Trophoblast cell (in vitro differentiated cells and primary cell): ENCODE data around the gene GAN.
A peak's percentile ranks its signal among the peaks of the same experiment; 100 is the strongest.

ENCODE experiments used
- DNase-seq, 2 donors: peaks; one replicate each; pipeline ENCODE4 v3.0.0-alpha.2; 2016
- H2AFZ ChIP-seq: 2 replicates; pipeline ENCODE4 v1.6.1; 2013; ENCODE audit warnings: low read length, moderate library complexity, mild to moderate bottlenecking; ENCODE audit not compliant: insufficient read depth, poor library complexity
- H2AK5ac ChIP-seq: 2 replicates; pipeline ENCODE4 v1.6.1; 2013; ENCODE audit warnings: mild to moderate bottlenecking, low read length
- H2BK120ac ChIP-seq: 2 replicates; pipeline ENCODE4 v1.6.1; 2013; ENCODE audit warnings: low read length, mild to moderate bottlenecking, moderate library complexity; ENCODE audit not compliant: insufficient read depth, poor library complexity
- H2BK12ac ChIP-seq: 2 replicates; pipeline ENCODE4 v1.6.1; 2013; ENCODE audit warnings: mild to moderate bottlenecking, low read length, moderate library complexity
- H2BK5ac ChIP-seq: 2 replicates; pipeline ENCODE4 v1.6.1; 2013; ENCODE audit warnings: low read length, low read depth, moderate library complexity, mild to moderate bottlenecking; ENCODE audit not compliant: poor library complexity
- H3K14ac ChIP-seq: 2 replicates; pipeline ENCODE4 v1.6.1; 2013; ENCODE audit warnings: mild to moderate bottlenecking, low read length
- H3K18ac ChIP-seq: 2 replicates; pipeline ENCODE4 v1.6.1; 2013; ENCODE audit warnings: mild to moderate bottlenecking, low read length
- H3K23ac ChIP-seq: 2 replicates; pipeline ENCODE4 v1.6.1; 2013; ENCODE audit warnings: low read length
- H3K27ac ChIP-seq: 2 replicates; pipeline ENCODE4 v1.5.1; 2013; ENCODE audit warnings: low read depth, mild to moderate bottlenecking, inconsistent platforms, low read length, moderate library complexity
- H3K27me3 ChIP-seq: 2 replicates; pipeline ENCODE4 v1.6.1; 2013; ENCODE audit warnings: inconsistent platforms, mild to moderate bottlenecking, low read length, moderate library complexity; ENCODE audit not compliant: insufficient read depth
- H3K36me3 ChIP-seq, 2 experiments: 1 replicate in 1 of 2; 2 replicates in 1 of 2; pipeline ENCODE4 v1.6.1; 2013; ENCODE audit warnings: low read length in 2 of 2, mild to moderate bottlenecking in 2 of 2, moderate library complexity in 1 of 2; ENCODE audit not compliant: insufficient read depth in 2 of 2, control insufficient read depth in 1 of 2
- H3K4ac ChIP-seq: 2 replicates; pipeline ENCODE4 v1.6.1; 2013; ENCODE audit warnings: low read depth, mild to moderate bottlenecking, low read length, moderate library complexity
- H3K4me1 ChIP-seq, 2 experiments: 1 replicate in 1 of 2; 2 replicates in 1 of 2; pipeline ENCODE4 v1.6.1; 2013; ENCODE audit warnings: low read length in 2 of 2, mild to moderate bottlenecking in 2 of 2, moderate library complexity in 1 of 2; ENCODE audit not compliant: insufficient read depth in 2 of 2, control insufficient read depth in 1 of 2
- H3K4me2 ChIP-seq: 2 replicates; pipeline ENCODE4 v1.6.1; 2013; ENCODE audit warnings: inconsistent platforms, mild to moderate bottlenecking, low read length, moderate library complexity
- H3K4me3 ChIP-seq: 2 replicates; pipeline ENCODE4 v1.5.1; 2013; ENCODE audit warnings: mild to moderate bottlenecking, low read depth, low read length, inconsistent platforms
- H3K79me1 ChIP-seq: one replicate; pipeline ENCODE4 v1.6.1; 2013; ENCODE audit warnings: low read length
- H3K79me2 ChIP-seq: 2 replicates; pipeline ENCODE4 v1.6.1; 2013; ENCODE audit warnings: low read length, mild to moderate bottlenecking; ENCODE audit not compliant: control insufficient read depth, insufficient read depth, poor library complexity
- H3K9ac ChIP-seq: 2 replicates; pipeline ENCODE4 v1.6.1; 2013; ENCODE audit warnings: mild to moderate bottlenecking, low read length
- H3K9me3 ChIP-seq: 2 replicates; pipeline ENCODE4 v1.6.1; 2013; ENCODE audit warnings: low read depth, mild to moderate bottlenecking, control low read depth, inconsistent platforms, low read length; ENCODE audit not compliant: insufficient read depth
- H4K12ac ChIP-seq: 2 replicates; pipeline ENCODE4 v1.6.1; 2013; ENCODE audit warnings: low read depth, mild to moderate bottlenecking, low read length, moderate library complexity
- H4K8ac ChIP-seq: 2 replicates; pipeline ENCODE4 v1.6.1; 2013; ENCODE audit warnings: low read depth, mild to moderate bottlenecking, low read length, moderate library complexity
- H4K91ac ChIP-seq: one replicate; pipeline ENCODE4 v1.6.1; 2013; ENCODE audit warnings: low read depth, mild to moderate bottlenecking, low read length, moderate library complexity
- WGBS: extraction: QIAGEN DNeasy Blood & Tissue Kit; methylation state at CpG from one replicate; pipeline ENCODE4 v1.1.7; 2013; ENCODE audit warnings: missing lambda C conversion rate; ENCODE audit not compliant: insufficient read length, insufficient coverage; ENCODE audit errors: extremely low coverage; 5-methylcytosine and 5-hydroxymethylcytosine counted together

Gene GAN

DNA sequence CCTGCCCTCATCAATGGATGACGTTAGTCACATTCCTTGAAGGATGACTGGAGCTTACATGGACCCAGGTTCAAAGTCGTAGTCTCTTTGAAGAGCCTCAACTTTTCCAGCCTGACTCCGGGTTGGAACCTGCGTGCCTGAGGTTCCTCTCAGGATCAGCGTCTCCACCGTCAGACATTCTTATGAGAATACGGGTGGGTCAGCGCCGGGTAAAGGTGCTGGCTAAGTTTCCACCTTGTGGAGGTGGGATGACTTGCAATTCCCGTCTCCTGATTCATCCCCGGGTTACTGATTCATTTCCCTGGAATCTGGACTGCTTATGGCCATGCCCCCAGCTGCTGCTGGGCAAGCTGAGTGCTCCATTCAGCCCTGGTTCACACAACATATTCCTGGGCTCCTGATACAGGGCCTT, 90.9 kb downstream of the GAN start:
- H4K8ac ChIP-seq, result no peak overlapping the region
- peaks cover 20% of the 10 kb centered on the region for H3K79me1 ChIP-seq
- H2BK120ac ChIP-seq, result no peak overlapping the region
- no peak overlapping the region for H4K12ac ChIP-seq
- H2BK5ac ChIP-seq, result no peak overlapping the region
- H3K79me2 ChIP-seq, result peaks cover 1% of the 10 kb centered on the region
- peak overlapping the region; percentile 44 for H2BK12ac ChIP-seq
- DNase-seq, result peak; percentile 98 to 99
- H2AK5ac ChIP-seq, result no peak overlapping the region
- H3K27me3 ChIP-seq, result no peaks in the 10 kb centered on the region
- H3K4ac ChIP-seq, result no peak overlapping the region
- peak overlapping the region; percentile 41 for H4K91ac ChIP-seq
- peaks cover 14 to 21% of the 10 kb centered on the region in 2 experiments for H3K4me1 ChIP-seq
- H3K27ac ChIP-seq, result peak overlapping the region; percentile 77
- H2AFZ ChIP-seq, result no peak overlapping the region
- no peak overlapping the region for H3K18ac ChIP-seq
- H3K9ac ChIP-seq, result no peak overlapping the region
- no peaks in the 10 kb centered on the region for H3K36me3 ChIP-seq
- no CpG with 5 or more reads among the region's 11 CpGs for WGBS
- no peaks in the 10 kb centered on the region for H3K9me3 ChIP-seq
- no peak overlapping the region for H3K4me3 ChIP-seq
- peak overlapping the region; percentile 35 for H3K4me2 ChIP-seq
- H3K14ac ChIP-seq, result no peak overlapping the region
- no peak overlapping the region for H3K23ac ChIP-seq

DNA sequence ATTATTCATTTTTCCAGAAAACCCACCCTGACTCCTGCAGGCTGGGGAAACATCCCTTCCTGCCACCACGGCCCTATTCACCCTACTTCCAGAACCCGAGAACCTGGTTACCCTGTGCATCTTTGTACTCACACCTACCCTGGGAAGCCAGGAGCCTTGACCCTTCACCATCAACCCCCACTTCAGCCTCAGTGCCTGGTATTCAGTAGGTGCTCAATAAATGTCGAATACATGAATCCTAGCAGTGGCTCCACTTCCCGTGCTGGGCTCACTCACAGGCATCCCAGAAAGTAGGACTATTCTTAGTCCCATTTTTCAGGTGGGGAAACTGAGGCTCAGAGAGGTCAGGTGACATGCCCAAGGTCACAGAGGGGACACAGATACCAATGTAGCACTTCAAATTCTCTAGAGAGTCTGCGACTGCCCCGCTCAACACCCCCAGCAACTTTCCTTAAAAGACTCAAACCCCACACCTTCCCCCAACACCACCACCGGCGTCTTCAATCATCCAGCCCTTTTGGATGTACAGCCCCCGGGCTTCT, 93.7 kb downstream of the GAN start:
- no peak overlapping the region for H3K4me3 ChIP-seq
- no peak for DNase-seq
- H2BK120ac ChIP-seq, result no peak overlapping the region
- peak overlapping the region; percentile 78 for H2BK12ac ChIP-seq
- WGBS, result no CpG with 5 or more reads among the region's 9 CpGs
- peak overlapping the region; percentile 26 for H3K9ac ChIP-seq
- H3K79me2 ChIP-seq, result peaks cover 1% of the 10 kb centered on the region
- H3K14ac ChIP-seq, result peak overlapping the region; percentile 44
- no peak overlapping the region for H3K18ac ChIP-seq
- H4K12ac ChIP-seq, result no peak overlapping the region
- H4K91ac ChIP-seq, result peak overlapping the region; percentile 21
- H3K27me3 ChIP-seq, result no peaks in the 10 kb centered on the region
- peaks cover 14 to 17% of the 10 kb centered on the region in 2 experiments for H3K4me1 ChIP-seq
- peaks cover 18% of the 10 kb centered on the region for H3K79me1 ChIP-seq
- no peak overlapping the region for H3K4me2 ChIP-seq
- H3K36me3 ChIP-seq, result no peaks in the 10 kb centered on the region
- H4K8ac ChIP-seq, result no peak overlapping the region
- H3K9me3 ChIP-seq, result no peaks in the 10 kb centered on the region
- no peak overlapping the region for H3K4ac ChIP-seq
- H3K23ac ChIP-seq, result no peak overlapping the region
- H2AFZ ChIP-seq, result no peak overlapping the region
- H2BK5ac ChIP-seq, result no peak overlapping the region
- H2AK5ac ChIP-seq, result peak overlapping the region; percentile 2
- H3K27ac ChIP-seq, result no peak overlapping the region

DNA sequence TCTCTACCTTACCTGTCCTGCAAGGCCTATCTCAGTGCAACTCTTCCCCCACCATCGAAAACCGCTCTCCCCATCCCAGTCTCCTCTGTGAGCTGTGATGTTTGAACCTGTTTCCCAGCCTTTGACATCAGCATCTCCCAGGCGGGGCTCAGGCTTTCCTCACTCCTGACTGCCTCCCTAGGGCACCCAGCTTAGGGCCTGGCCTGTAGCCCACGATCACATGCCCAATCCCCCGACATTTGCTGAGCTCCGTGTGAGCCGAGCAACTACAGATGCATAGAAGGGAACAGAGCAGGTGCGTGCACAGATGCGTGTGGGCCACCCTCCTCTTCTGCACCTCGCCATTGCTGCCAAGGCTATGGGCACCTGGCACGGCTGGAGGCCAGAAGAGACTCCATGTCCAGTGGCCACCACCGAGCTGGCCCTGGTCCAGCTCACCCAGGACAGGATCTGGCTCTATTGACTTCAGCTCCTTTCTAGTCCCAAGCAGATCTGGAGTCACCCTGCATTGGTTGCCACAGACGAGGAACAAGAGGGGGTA, 94.3 kb downstream of the GAN start:
- peak overlapping the region; percentile 2 for H2AK5ac ChIP-seq

DNA sequence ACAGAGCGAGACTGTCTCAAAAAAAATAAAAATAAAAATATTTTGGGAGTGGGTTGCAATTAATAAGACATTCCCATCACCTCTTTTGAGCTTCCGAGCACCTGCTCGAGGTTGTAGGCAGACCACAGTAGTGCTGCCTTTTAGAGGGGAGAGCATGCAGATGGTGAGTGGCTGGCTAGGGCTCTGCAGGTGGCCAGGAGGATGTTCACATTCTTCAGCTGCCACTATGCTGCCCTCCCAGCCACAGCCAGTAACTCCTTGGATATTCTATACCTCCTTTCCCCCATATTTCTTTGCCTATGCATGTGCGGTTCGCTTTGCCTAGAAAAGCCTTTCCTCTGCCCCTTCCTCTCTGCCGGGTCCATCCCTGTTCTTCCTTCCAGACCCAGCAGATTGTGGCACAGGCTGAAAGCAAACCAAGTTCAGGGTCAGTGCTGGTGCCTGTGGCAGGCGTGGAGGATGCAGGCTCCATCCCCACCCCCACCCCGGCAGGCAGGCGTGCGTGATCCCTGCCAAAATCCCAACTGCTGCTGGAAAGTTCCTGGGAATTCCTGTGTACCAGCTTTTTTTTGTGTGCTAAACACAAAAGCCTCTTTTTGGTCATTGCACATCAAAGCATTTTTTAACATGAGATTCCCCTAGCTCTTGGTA, 96.0 kb downstream of the GAN start:
- no peaks in the 10 kb centered on the region for H3K27me3 ChIP-seq
- no peak overlapping the region for H4K12ac ChIP-seq
- H2AK5ac ChIP-seq, result peak overlapping the region; percentile 69
- peaks cover 6% of the 10 kb centered on the region for H3K79me1 ChIP-seq
- H3K4ac ChIP-seq, result no peak overlapping the region
- DNase-seq, result no peak
- H4K91ac ChIP-seq, result no peak overlapping the region
- no peaks in the 10 kb centered on the region for H3K9me3 ChIP-seq
- no peak overlapping the region for H3K27ac ChIP-seq
- H3K23ac ChIP-seq, result no peak overlapping the region
- H3K36me3 ChIP-seq, result no peaks in the 10 kb centered on the region
- H3K9ac ChIP-seq, result no peak overlapping the region
- no peak overlapping the region for H3K4me2 ChIP-seq
- H3K18ac ChIP-seq, result no peak overlapping the region
- H3K14ac ChIP-seq, result no peak overlapping the region
- no peak overlapping the region for H3K4me3 ChIP-seq
- H2BK5ac ChIP-seq, result no peak overlapping the region
- peak overlapping the region; percentile 27 for H2AFZ ChIP-seq
- no peak overlapping the region for H2BK120ac ChIP-seq
- no peak overlapping the region for H2BK12ac ChIP-seq
- H4K8ac ChIP-seq, result no peak overlapping the region
- no CpG with 5 or more reads among the region's 10 CpGs for WGBS
- H3K4me1 ChIP-seq, result peaks cover 7 to 14% of the 10 kb centered on the region in 2 experiments
- peaks cover 1% of the 10 kb centered on the region for H3K79me2 ChIP-seq

More for the DNA sequence above, 94.3 kb downstream of the GAN start:
- DNase-seq, result no peak
- Histone ChIP-seq H2BK12ac (peak overlapping the region; percentile 19), H2BK5ac (no peak overlapping the region), H3K9ac (no peak overlapping the region), H3K79me2 (peaks cover 1% of the 10 kb centered on the region), H4K12ac (no peak overlapping the region), H3K36me3 (no peaks in the 10 kb centered on the region), H3K79me1 (peaks cover 13% of the 10 kb centered on the region), H3K9me3 (no peaks in the 10 kb centered on the region), H3K4me1 (peaks cover 9 to 14% of the 10 kb centered on the region in 2 experiments), H3K14ac (no peak overlapping the region), H2BK120ac (no peak overlapping the region), H3K4me2 (no peak overlapping the region), H3K27me3 (no peaks in the 10 kb centered on the region), H4K91ac (peak overlapping the region; percentile 21), H3K4me3 (no peak overlapping the region), H4K8ac (no peak overlapping the region), H3K23ac (no peak overlapping the region), H3K4ac (no peak overlapping the region), H2AFZ (no peak overlapping the region), H3K27ac (no peak overlapping the region), H3K18ac (no peak overlapping the region)
- WGBS, result no CpG with 5 or more reads among the region's 13 CpGs
